Cardiac muscle cell (in vitro differentiated cells and primary cell): ENCODE results near the gene TPRG1. TPM values are rescaled to one million over a fixed set of nuclear protein-coding genes. Genes with fewer than 3 reads are reported as not detected.

ENCODE experiments used
- DNase-seq, 2 donors: peaks; one replicate each; pipeline versions ENCODE4 v3.0.0 to v3.0.0-alpha.2; 2010 to 2017; ENCODE audit warnings: low read depth in 1 of 2, low spot score in 1 of 2
- H3K27ac ChIP-seq: fragments of 200-600 bp; sonication (generic); 2 replicates; pipeline ENCODE4 v1.5.1; 2016
- H3K27me3 ChIP-seq: fragments of 200-600 bp; sonication (generic); 2 replicates; pipeline ENCODE4 v1.6.0; 2016; ENCODE audit warnings: control low read depth
- H3K36me3 ChIP-seq: fragments of 200-600 bp; sonication (generic); 2 replicates; pipeline ENCODE4 v1.5.1; 2016; ENCODE audit warnings: control low read depth
- H3K4me1 ChIP-seq: fragments of 200-600 bp; sonication (generic); 2 replicates; pipeline ENCODE4 v1.8.1; 2017; ENCODE audit warnings: low read depth, mild to moderate bottlenecking, mixed run types
- H3K4me3 ChIP-seq: fragments of 200-600 bp; sonication (generic); 2 replicates; pipeline ENCODE4 v1.5.1; 2016; ENCODE audit warnings: mild to moderate bottlenecking
- H3K9me3 ChIP-seq: fragments of 200-600 bp; sonication (generic); 2 replicates; pipeline ENCODE4 v1.5.1; 2017; ENCODE audit warnings: low read depth, mild to moderate bottlenecking, control low read depth
- polyA plus RNA-seq: library from polyadenylated mRNA; unstranded; fragments of >200 nt; fragmentation: Nextera tagmentation; extraction: Ambion mirVana; gene quantifications from 2 replicates; pipeline ENCODE4 v1.2.1, GENCODE V29; 2016
- total RNA-seq: library from RNA; depleted of rRNA; stranded (reverse); fragments of >200 nt; gene quantifications from 2 replicates; pipeline ENCODE4 v1.2.3, GENCODE V29; 2016
- TF ChIP-seq, protein P1 (sequence below): IDR thresholded peaks from 2 replicates; pipeline ENCODE4 v1.5.1; 2012; ENCODE audit warnings: low read depth, mild to moderate bottlenecking, low read length

Gene TPRG1
- total and polyA plus RNA-seq, 2 experiments from 2014 or later, result 0.09 to 0.48 TPM

DNA sequence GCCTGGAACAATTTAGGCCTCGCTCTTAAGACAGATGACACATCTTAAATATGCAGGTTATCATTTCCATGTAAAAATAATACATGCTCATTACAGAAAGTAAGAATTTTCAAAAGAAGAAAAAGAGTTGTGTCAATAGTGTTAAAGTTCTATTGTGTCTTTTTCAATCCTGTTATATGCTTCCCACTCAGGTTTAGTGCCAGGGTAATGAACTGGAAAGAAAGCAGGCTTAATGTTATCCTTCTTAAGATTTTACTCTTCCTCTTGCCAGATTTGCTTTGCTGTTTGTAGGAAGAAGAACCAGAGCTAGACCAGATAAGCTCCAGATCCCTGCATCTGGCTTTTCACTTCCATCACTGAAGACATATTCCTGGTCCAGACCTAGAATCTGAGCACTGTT is 128.6 kb downstream of the TPRG1 start:
- TF ChIP-seq, protein P1, sequence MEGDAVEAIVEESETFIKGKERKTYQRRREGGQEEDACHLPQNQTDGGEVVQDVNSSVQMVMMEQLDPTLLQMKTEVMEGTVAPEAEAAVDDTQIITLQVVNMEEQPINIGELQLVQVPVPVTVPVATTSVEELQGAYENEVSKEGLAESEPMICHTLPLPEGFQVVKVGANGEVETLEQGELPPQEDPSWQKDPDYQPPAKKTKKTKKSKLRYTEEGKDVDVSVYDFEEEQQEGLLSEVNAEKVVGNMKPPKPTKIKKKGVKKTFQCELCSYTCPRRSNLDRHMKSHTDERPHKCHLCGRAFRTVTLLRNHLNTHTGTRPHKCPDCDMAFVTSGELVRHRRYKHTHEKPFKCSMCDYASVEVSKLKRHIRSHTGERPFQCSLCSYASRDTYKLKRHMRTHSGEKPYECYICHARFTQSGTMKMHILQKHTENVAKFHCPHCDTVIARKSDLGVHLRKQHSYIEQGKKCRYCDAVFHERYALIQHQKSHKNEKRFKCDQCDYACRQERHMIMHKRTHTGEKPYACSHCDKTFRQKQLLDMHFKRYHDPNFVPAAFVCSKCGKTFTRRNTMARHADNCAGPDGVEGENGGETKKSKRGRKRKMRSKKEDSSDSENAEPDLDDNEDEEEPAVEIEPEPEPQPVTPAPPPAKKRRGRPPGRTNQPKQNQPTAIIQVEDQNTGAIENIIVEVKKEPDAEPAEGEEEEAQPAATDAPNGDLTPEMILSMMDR, result no peak
- DNase-seq, result no peak
- H3K4me1 ChIP-seq, result no peaks in the 10 kb centered on the region
- H3K36me3 ChIP-seq, result no peaks in the 10 kb centered on the region
- no peaks in the 10 kb centered on the region for H3K9me3 ChIP-seq
- no peaks in the 10 kb centered on the region for H3K27me3 ChIP-seq
- H3K27ac ChIP-seq, result no peak overlapping the region
- H3K4me3 ChIP-seq, result no peak overlapping the region

DNA sequence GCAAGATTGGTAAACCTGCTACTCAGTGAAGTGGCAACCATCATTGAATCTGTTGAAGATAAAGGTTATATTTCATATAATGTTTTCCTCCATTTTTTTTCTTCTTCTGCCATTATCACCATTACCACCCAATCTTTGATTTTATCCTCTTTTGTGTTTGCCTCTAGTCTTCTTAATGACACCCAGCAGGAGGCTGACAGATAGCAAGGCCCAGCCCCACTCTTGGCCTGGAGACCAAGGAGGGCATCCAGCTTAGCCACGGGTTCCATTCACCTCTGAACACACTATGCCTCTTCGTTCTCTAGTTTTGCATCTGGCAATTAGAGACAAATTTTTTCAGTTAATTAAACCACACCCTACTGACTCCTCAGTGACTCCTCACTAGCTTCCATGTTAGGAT is 129.7 kb downstream of the TPRG1 start:
- no peak for DNase-seq
- TF ChIP-seq, protein P1, result no peak

DNA sequence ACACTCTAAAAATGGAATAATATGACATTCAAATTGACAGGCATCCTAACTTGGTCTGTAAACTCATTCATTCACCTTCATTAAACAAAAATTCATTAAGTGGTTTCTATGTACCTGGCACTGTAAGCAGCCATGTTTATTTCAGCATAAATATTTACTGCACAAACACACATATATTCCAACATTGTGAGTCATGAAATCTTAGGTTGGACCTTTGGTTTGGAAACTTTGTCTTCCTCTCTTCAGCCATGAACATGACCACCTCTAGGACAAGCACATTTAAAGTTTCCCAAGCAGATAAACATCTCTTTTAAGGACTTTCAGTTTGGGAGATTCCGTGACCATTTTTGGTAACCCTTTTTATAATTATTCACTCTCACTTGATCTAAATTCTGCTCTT is 131.8 kb downstream of the TPRG1 start:
- Histone ChIP-seq H3K36me3 (no peaks in the 10 kb centered on the region), H3K27ac (no peak overlapping the region), H3K9me3 (no peaks in the 10 kb centered on the region), H3K27me3 (no peaks in the 10 kb centered on the region), H3K4me3 (no peak overlapping the region), H3K4me1 (no peaks in the 10 kb centered on the region)
- TF ChIP-seq, protein P1, result no peak
- DNase-seq, result no peak

More for the DNA sequence above, 129.7 kb downstream of the TPRG1 start:
- Histone ChIP-seq H3K4me3 (no peak overlapping the region), H3K27ac (no peak overlapping the region), H3K9me3 (no peaks in the 10 kb centered on the region), H3K36me3 (no peaks in the 10 kb centered on the region), H3K4me1 (no peaks in the 10 kb centered on the region), H3K27me3 (no peaks in the 10 kb centered on the region)

DNA sequence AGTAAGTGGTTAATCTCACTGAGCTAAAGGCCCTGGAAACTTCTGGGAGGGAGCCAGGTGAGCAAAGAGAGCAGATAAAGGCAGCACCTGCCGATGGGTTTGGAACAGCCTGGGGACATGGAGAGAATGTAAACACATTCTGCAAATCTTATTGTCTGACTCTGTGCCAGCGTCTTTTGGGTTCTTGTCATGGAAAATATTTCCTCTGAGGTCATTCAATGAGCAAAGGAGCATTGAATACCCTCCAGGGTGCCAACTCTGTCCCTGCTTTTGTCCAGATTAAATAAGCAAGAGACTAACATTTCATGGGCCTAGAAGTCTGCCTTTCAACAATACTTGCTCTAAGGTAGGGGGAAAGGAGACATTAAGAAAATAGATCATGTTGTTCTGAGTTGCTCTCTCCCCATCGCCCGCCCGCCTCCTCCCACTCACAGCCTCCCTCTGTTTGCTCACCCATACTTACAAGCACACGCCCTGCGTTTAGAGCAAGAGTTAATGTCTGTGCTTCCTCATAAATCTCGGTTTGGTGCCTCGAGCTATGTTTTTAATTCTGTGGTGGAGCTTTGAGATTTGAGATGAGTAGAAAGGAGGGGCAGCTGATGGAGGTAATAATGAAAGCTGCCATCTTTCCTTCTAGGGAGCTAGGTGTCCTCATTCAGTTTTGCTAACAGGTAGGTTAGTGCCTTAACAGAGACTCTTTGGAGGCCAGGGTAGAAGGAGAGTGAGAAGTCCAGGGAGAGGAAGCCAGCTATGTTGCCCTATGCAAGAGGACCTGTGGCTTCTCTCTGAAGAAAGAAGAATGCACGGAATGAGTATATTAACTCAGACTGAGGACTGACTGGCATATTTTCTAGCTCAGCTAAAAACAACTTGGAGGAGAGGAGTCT is 132.9 kb downstream of the TPRG1 start:
- DNase-seq, result peak in 1 of 2 donors; percentile 13
- H3K4me1 ChIP-seq, result no peaks in the 10 kb centered on the region
- H3K36me3 ChIP-seq, result no peaks in the 10 kb centered on the region
- H3K27ac ChIP-seq, result no peak overlapping the region
- H3K4me3 ChIP-seq, result no peak overlapping the region
- TF ChIP-seq, protein P1, result no peak
- no peaks in the 10 kb centered on the region for H3K27me3 ChIP-seq
- no peaks in the 10 kb centered on the region for H3K9me3 ChIP-seq

DNA sequence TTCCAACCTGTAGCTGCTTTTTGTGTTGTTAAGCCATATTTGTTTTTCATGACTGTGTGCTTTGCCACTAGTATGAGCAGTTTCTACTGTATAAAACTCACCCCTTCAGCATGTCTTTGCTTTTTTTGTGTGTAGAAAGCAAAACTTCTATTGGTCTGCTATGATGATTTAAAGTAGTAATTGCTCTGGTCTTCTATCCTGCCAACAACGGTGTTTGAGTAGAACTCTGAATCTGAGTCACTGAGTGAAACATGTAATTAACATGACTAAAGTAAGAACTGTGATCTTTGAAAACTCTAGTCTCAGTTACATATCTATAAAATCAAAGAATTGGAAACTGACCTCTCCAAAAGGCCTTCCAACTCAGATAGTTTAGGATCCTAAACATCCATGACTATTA is 133.6 kb downstream of the TPRG1 start:
- H3K9me3 ChIP-seq, result no peaks in the 10 kb centered on the region
- TF ChIP-seq, protein P1, result no peak
- H3K4me3 ChIP-seq, result no peak overlapping the region
- no peak for DNase-seq
- no peaks in the 10 kb centered on the region for H3K4me1 ChIP-seq
- H3K27me3 ChIP-seq, result no peaks in the 10 kb centered on the region
- no peaks in the 10 kb centered on the region for H3K36me3 ChIP-seq
- no peak overlapping the region for H3K27ac ChIP-seq
